ENCODE data around the gene FBXW8.

The FBXW8 gene

GRCh38 chr12:117007577-117007976, 96.8 kb downstream of the FBXW8 start:
- TF ChIP-seq POLR2AphosphoS5 (IDR thresholded peaks at IDR 0.05; ENCODE audit: low read depth, low read length), result no peak
- no peak for TF ChIP-seq FOXP2 (optimal IDR thresholded peaks at IDR 0.05; ENCODE audit: borderline replicate concordance, extremely low read depth, extremely low read length, insufficient read depth)

DNA sequence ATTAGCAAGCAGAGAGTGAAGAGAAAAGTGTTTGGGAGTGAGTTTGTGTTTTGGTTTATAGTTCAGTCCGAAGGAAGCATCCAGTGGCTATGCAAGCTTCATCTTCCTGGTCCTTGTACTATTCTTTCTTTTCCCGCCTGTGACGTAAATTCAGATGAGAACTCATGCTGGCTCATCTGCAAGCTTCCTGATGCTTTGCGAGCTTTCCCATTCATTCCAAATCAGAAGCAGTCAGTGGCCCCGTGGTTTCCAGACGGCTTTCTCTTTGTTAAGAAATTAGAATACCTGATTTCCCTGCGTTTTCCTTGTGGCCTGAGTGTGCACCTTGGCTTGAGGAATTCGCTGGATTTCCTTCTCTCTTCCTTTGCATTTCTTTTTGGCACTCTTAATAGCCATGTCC, 99.0 kb downstream of the FBXW8 start:
- TF ChIP-seq SIN3A (IDR thresholded peaks at IDR 0.05; ENCODE audit: borderline replicate concordance, insufficient read depth, low read length) (no peak), TAF1 (IDR thresholded peaks at IDR 0.05; ENCODE audit: borderline replicate concordance, insufficient read depth, low read length) (no peak), POLR2AphosphoS5 (IDR thresholded peaks at IDR 0.05; ENCODE audit: low read depth, low read length) (no peak), FOXP2 (optimal IDR thresholded peaks at IDR 0.05; ENCODE audit: borderline replicate concordance, extremely low read depth, extremely low read length, insufficient read depth) (no peak)
- TF ChIP-seq, protein P1, sequence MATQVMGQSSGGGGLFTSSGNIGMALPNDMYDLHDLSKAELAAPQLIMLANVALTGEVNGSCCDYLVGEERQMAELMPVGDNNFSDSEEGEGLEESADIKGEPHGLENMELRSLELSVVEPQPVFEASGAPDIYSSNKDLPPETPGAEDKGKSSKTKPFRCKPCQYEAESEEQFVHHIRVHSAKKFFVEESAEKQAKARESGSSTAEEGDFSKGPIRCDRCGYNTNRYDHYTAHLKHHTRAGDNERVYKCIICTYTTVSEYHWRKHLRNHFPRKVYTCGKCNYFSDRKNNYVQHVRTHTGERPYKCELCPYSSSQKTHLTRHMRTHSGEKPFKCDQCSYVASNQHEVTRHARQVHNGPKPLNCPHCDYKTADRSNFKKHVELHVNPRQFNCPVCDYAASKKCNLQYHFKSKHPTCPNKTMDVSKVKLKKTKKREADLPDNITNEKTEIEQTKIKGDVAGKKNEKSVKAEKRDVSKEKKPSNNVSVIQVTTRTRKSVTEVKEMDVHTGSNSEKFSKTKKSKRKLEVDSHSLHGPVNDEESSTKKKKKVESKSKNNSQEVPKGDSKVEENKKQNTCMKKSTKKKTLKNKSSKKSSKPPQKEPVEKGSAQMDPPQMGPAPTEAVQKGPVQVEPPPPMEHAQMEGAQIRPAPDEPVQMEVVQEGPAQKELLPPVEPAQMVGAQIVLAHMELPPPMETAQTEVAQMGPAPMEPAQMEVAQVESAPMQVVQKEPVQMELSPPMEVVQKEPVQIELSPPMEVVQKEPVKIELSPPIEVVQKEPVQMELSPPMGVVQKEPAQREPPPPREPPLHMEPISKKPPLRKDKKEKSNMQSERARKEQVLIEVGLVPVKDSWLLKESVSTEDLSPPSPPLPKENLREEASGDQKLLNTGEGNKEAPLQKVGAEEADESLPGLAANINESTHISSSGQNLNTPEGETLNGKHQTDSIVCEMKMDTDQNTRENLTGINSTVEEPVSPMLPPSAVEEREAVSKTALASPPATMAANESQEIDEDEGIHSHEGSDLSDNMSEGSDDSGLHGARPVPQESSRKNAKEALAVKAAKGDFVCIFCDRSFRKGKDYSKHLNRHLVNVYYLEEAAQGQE (IDR thresholded peaks at IDR 0.05; ENCODE audit: insufficient read depth in 1 of 2, low read depth in 2 of 2, low read length in 2 of 2), result no peak

- no peak for TF ChIP-seq SIN3A (IDR thresholded peaks at IDR 0.05; ENCODE audit: borderline replicate concordance, insufficient read depth, low read length)
Measured at GRCh38 chr12:117010693-117011451, 100.1 kb downstream of the FBXW8 start.

GRCh38 chr12:117011988-117012805, 101.4 kb downstream of the FBXW8 start:
- no peak for TF ChIP-seq TAF1 (IDR thresholded peaks at IDR 0.05; ENCODE audit: borderline replicate concordance, insufficient read depth, low read length)
- no peak for TF ChIP-seq POLR2AphosphoS5 (IDR thresholded peaks at IDR 0.05; ENCODE audit: low read depth, low read length)
- TF ChIP-seq SIN3A (IDR thresholded peaks at IDR 0.05; ENCODE audit: borderline replicate concordance, insufficient read depth, low read length), result no peak
- TF ChIP-seq FOXP2 (optimal IDR thresholded peaks at IDR 0.05; ENCODE audit: borderline replicate concordance, extremely low read depth, extremely low read length, insufficient read depth), result no peak
- TF ChIP-seq, protein P1 (IDR thresholded peaks at IDR 0.05; ENCODE audit: insufficient read depth in 1 of 2, low read depth in 2 of 2, low read length in 2 of 2), result no peak

DNA sequence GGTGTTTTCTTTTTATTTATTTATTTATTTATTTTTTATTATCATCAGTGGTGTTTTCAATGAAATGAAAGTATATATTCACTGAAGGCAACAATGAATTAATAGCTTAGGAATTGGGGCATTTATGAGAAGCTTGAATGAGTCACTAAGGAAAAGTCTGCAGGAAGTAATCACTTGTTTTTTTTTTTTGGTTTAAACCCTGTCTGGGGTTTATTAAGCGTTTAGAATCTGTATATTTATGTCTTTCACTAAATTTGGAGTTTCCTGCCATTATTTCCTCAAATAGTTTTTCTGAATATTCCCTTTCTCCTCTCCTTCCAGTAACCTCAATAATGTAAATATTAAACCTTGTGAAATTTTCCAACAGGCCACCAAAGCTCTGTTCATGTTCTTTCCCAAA, 103.0 kb downstream of the FBXW8 start:
- no peak for TF ChIP-seq POLR2AphosphoS5 (IDR thresholded peaks at IDR 0.05; ENCODE audit: low read depth, low read length)
- TF ChIP-seq, protein P1 (IDR thresholded peaks at IDR 0.05; ENCODE audit: insufficient read depth in 1 of 2, low read depth in 2 of 2, low read length in 2 of 2), result no peak
- no peak for TF ChIP-seq SIN3A (IDR thresholded peaks at IDR 0.05; ENCODE audit: borderline replicate concordance, insufficient read depth, low read length)
- no peak for TF ChIP-seq TAF1 (IDR thresholded peaks at IDR 0.05; ENCODE audit: borderline replicate concordance, insufficient read depth, low read length)
- TF ChIP-seq FOXP2 (optimal IDR thresholded peaks at IDR 0.05; ENCODE audit: borderline replicate concordance, extremely low read depth, extremely low read length, insufficient read depth), result no peak

GRCh38 chr12:117014342-117014887, 103.7 kb downstream of the FBXW8 start:
- no peak for TF ChIP-seq SIN3A (IDR thresholded peaks at IDR 0.05; ENCODE audit: borderline replicate concordance, insufficient read depth, low read length)
- TF ChIP-seq POLR2AphosphoS5 (IDR thresholded peaks at IDR 0.05; ENCODE audit: low read depth, low read length), result no peak
- TF ChIP-seq, protein P1 (IDR thresholded peaks at IDR 0.05; ENCODE audit: insufficient read depth in 1 of 2, low read depth in 2 of 2, low read length in 2 of 2), result no peak
- no peak for TF ChIP-seq TAF1 (IDR thresholded peaks at IDR 0.05; ENCODE audit: borderline replicate concordance, insufficient read depth, low read length)
- no peak for TF ChIP-seq FOXP2 (optimal IDR thresholded peaks at IDR 0.05; ENCODE audit: borderline replicate concordance, extremely low read depth, extremely low read length, insufficient read depth)
